Urothelium cell line (cell line): ENCODE measurements around the gene PARD3.
"Not testable (repeated sequence)": the region's sequence is repeated elsewhere in the genome, so short reads cannot be mapped to it uniquely, and the experiment has no call there.

ENCODE experiments used
- DNase-seq: peaks from one replicate; pipeline ENCODE4 v3.0.0; 2011; ENCODE audit warnings: low spot score, mixed read lengths
- FAIRE-seq: peaks from 2 replicates; lab custom pipeline; 2011; peaks lifted over from hg19 to GRCh38; lab: Jason Lieb, UNC

Gene PARD3

DNA sequence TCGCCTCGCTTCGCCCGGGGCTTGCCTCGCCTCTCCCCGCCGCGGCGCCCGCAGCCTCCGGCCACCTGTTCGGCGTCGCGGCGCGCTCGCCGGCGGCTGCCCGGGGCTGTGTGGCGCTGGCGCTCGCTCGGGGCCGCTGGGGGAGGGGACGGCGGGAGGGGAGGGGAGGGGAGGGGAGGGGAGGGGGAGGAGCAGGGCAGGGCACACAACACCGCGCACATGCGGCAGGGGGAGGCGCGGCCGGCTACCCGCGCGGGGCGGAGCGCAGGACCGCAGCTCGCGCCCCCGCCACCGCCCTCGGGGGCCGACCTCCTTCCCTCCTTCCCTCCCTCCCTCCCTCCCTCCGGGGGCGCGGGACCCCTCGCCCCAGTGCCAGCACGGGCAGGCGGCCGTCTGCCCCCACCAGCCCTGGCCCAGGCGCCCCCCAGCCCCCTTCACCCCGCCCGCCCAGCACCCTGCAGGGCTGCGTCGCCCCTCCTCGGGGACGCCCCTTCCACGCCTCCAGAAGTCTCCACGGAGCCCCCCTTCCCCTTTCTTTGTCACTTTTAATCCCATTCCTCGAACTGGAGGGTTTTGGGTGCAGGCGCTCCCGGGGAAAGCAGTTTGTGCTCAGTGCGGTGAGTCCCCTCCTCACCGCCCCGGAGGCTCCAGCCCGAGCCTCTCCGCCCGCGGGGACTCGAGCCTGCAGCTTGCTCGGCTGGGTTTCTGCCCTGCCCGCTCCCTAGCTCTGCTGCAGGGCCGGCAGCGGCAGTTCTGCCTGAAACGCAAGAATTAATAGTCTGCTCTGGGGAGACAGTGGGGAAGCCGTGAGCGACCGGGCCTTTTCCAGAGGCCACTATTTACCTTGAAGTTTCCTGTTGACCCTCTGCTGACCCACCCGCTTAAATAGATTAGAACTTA lies at the start of gene PARD3:
Gene PARD3 (minus strand): TSS at position 112 of the 900 bp plus-strand sequence. CDS start 301 bp downstream, outside the sequence.
- peak; percentile 92 for DNase-seq
- peak; percentile 95 for FAIRE-seq

DNA sequence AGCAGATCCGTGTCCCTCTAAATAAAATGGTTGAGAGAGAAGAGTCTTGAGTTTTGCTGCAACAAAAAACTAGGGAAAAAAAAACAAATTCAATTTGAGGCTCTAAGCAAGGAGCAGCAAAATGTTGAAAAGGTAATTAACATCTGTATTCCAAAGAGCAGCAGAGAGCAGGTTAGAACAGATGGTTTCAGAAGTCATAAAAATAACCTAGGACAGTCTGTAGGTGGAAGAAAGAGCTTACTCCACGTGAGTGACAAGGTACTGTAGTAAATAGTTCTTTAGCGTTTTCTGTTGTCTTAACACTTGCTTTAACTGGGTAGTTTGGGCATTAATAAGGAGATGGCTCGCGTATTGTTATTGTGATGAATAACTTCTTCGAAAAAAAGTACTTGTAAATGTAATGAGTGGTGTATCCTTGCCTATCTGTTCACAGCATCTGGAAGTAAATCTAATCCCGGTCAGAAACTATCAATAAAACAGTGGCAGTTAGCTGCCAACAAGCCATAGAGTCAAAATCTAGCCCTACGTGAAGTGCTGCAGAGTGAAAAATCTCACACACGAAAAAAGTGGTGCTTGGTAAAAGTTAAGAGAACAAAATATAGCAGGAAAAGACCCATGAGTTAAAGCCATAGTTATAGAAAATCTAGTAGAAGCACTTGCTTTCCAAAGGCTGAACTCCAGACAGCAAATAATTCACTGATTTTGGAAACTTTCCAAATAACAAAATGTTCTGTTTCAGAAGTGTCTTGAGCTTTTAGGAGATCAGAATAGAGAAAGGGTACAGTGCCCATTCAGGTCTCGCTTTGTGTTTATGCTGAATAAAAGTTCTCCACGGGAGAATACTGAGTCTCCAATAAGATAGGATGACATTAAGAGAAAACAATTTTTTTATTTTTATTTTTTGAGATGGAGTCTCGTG lies 49.3 kb upstream of the PARD3 start:
- no peak for DNase-seq
- FAIRE-seq: no peak

DNA sequence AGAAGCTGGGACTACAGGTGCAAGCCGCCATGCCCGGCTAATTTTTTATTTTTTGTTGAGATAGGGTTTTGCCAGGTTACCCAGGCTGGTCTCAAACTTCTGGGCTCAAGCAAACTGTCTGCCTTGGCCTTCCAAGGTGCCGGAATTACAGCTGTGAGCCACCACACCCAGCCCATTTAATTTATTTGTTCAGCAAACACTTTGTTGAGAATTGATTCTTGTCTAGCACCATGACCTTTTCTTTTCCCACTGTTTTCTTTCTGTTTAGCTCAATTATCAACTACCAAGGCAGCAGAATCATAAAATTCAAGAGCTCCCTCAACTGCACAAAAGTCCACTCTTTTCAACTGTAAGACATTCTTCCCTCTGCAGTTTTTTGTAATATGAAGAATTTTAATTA lies 47.8 kb upstream of the PARD3 start:
- DNase-seq (no peak), FAIRE-seq (no peak)

DNA sequence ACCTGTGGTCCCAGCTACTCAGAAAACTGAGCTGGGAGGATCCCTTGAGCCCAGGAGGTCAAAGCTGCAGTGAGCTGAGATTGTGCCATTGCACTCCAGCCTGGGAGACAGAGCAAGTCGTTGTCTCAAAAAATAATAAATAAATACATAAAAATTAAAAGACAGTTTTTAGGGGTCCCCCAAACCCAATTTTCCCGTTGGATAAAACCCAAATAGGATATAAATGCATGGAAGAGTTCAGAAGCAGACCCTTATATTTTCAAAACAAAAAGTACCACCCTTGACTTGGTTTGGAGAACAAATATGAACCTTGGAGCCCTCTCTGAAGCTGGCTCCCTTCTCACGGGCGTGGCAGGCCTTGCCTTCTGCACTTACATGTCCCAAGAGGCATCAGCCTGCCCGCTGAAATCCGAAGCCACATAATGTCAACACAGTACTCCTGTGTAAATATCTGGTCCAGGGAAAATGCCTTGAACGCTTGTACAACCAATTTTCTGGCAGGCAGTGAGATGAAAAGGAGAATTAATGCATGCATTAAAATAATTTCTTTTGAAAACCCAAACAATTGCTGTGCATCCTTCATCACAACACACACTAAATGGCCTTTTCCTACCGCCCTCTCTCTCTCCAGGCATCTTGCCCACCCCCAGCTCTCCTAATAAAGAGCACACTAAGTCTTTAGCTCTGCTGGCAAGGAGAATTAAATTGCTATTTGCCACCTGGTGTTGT lies 46.4 kb upstream of the PARD3 start:
- FAIRE-seq (no peak), DNase-seq (no peak)

DNA sequence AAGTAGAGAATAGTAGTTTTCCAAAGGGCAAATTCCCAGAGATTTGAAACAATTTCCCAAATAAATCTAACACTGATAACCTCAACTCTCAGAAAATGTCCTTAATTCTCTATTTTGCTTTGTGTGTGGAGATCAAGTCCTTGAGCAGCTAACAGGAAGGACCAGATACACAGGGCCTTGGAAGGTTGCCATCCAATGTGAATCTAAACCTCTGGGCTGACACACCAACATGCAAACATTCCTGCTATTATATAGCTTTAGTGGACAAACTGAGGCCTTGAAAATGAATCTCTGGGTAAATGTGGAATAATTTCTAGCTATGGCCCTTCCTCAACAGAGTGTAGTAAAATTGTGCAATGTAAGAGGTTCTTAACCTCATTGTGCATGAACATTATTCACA lies 44.1 kb upstream of the PARD3 start:
- FAIRE-seq: no peak
- no peak for DNase-seq

DNA sequence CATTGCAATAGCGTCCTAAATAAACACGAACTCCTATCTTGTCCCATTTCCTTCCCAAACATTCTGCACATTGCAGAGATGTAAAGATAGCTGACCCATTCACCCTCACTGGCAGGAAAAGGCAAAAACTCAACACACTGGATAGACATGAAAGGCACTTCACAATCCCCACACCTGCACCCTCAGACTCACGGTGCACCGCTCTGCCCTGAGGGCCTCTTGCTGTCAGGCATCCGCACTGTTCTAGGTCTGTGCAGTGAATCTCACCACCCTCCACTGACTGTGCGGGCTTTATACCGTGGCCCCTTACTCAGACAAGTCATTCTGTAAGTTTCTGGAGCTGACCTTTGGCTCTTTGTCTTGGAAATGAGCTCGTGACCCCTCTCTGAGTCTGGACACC lies 42.9 kb upstream of the PARD3 start:
- no peak for FAIRE-seq

DNA sequence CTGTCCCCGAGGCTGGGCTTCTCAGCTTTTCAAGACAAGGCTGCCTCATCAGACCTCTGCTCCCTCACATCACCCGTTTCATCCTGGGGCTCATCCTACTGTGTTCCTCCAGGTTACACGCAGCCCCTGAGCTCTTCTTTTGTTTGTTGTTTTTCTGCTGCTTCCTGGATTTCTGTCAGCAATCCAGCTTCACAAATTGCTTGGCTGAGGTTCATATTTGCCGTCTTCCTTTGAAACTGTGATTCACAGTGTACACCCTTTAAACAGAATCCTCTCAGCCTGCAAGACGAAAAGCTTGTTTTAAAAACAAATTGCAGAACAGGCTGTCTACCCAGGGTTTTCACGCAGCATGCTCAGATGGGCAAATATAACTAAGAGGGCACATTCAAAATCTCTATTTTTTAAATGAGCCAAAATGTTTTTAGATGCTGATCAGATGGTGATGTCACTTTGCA lies 39.1 kb upstream of the PARD3 start:
- no peak for DNase-seq
- FAIRE-seq: no peak

More for the DNA sequence above, 42.9 kb upstream of the PARD3 start:
- no peak for DNase-seq

DNA sequence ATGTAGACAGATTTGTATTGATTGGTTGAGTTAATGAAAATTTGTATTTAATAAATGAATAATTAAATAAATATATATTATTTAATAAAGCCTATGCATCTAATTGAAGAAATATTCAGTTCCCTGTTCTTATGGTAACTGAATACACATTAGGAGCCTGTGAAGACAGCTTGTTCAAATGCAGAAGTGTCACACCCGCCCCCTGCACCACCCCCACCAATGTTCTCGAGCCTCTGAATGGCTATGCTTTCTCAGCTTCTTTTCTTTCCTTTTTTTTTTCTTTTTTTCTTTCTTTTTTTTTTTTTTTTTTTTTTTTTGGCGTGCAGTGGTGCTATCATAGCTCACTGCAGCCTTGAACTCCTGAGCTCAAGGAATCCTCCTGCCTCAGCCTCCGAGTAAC lies 38.3 kb upstream of the PARD3 start:
- no peak for FAIRE-seq
- no peak for DNase-seq

DNA sequence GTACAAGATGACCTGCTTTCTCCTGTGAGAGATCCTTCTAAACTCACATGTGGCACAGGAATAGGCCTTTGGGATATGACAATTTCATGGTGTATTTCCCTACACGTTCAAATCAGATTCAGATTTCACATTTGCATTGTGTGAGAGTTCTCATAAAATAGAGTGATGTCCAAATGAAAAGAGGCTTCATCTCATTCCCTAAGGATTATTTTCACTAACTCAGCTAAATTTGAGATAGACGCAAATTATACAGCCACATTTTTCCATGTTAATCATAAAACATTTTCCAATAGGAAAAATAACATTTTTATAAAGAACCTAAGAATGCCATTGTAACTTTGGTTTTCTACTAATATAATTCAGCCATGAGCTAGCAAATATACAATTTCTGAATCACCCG lies 35.5 kb upstream of the PARD3 start:
- FAIRE-seq: no peak

DNA sequence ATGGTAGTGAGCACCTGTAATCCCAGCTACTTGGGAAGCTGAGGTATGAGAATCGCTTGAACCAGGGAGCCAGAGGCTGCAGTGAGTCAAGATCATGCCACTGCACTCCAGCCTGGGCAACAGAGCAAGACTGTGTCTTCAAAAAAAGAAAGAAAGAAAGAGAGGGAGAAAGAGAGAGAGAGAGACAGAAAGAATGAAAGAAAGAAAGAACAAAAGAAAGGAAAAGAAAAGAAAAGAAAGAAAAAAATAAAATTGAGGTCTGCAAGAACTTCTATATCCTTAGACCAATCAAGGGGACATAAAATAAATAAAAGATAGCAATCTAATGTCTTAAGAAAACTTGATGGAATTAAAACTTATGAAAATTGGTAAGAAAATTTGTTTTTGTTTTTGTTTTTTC lies 34.9 kb upstream of the PARD3 start:
- DNase-seq (no peak), FAIRE-seq (no peak)

More for the DNA sequence above, 35.5 kb upstream of the PARD3 start:
- no peak for DNase-seq

DNA sequence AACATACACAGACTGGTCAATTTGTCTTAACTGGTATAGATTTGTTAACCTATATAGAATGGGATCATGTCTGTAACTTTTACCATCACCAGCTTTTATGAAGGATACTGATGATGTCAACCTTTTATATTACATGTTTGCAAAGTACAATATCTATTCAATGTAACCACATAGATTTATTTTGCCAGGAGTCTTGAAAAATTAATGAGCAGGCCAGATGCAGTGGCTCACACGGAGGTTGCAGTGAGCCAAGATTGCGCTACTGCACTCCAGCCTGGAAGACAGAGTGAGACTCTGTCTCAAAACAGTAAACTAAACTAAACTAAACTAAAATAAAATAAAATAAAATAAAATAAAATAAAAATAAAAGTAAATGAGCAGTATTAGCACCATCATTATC lies 30.0 kb upstream of the PARD3 start:
- no peak for FAIRE-seq
- DNase-seq: no peak

DNA sequence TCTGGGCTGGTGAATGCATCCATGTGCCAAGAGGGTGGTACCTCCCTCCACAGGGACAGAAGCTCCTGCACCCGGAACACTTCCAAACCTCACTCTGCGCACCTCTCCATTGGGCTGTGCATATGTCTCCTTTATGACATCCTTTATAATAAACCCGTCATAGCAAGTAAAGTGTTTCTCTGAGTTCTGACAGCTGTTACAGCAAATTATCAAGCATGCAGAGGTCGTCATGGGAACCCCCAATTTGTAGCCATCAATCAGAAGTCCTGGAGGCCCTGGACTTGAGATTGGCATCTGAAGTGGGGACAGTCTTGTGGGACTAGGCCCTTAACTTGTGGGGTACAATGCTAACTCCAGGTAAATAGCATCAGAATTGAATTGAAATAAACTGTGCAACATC lies 29.4 kb upstream of the PARD3 start:
- DNase-seq (no peak), FAIRE-seq (no peak)

DNA sequence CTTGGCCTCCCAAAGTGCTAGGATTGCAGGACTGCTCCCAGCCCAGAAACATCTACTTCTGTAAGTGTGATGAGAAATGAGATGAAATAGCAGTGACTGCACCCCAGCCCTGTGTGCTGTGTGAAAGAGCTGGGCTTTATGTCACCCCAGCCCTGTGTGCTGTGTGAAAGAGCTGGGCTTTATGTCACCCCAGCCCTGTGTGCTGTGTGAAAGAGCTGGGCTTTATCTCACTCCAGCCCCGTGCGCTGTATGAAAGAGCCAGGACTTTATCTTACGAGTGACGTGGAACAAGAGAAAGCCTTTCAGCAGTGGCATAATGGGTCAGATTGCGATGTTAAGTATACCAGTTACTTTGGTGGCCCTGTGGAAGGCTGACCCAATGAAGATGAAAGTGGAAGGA lies 28.4 kb upstream of the PARD3 start:
- FAIRE-seq, DNase-seq: not testable (repeated sequence)

DNA sequence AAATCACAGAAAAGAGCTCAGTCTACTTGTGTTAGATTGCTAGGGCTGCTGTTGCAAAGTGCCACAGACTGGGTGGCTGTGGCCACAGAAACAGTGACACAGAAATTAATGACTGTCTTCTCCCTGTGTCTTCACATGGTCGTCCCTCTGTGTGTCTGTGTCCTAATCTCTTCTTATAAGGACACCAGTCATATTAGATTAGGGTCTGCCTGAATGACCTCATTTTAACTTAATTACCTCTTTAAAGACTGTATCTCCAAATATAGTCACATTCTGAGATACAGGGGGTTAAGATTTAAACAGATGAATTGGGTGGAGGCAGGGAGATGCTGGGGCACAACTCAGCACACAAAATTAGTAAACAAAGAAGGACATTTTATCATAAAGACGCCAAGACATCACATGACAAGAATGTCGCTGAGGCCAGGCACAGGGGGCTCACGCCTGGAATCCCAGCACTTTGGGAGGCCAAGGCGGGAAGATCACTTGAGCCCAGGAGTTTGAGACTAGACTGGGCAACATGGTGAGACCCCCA lies 23.3 kb upstream of the PARD3 start:
- FAIRE-seq: no peak
- DNase-seq: no peak

DNA sequence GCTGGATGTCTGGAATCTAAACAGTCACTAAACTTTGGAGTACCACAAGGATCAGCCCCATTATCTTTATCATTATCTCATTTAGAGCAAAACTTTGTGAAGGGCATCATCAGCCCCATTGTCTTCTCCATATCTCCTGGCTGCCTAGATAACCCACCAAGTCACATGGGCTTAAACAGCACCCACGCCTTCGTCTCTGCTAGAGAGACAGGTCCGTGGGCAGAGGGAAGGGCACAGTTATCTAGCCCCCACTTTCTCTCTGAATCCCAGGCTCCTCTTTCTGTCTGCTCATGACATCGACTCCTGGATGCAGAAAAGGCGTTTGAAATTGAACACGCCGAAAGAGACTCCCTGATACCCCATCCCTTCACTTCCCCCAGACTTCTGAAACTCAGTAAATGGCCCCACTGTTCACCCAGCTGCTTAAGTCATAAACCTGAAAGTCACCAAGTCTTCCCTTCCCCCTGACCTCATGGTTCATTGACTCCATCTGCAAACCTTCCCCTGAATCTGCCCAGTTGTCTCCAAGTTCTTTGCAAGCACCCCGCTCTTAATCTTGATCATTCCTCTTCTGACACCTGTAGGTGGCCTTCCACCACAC lies 20.9 kb upstream of the PARD3 start:
- DNase-seq: no peak
- FAIRE-seq: no peak

DNA sequence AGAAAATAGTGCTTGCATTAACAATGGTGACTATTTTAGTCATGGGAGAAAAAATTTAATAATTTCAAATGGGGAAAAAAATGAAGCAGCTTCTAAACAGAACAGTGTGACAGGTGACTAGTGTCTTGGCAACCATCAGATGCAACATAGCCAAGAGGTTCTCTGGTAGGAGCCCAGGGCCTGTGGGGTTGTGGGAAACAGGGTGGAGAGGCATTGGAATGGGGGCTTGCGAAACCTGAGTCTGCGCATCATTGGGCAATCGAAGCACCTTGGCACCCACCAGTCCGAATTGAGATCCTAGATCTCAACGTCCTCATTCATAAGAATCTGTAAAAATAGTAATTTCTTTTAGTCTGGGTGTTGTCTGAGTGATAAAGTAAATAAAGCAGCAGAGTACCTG lies 19.2 kb upstream of the PARD3 start:
- DNase-seq (no peak), FAIRE-seq (no peak)

DNA sequence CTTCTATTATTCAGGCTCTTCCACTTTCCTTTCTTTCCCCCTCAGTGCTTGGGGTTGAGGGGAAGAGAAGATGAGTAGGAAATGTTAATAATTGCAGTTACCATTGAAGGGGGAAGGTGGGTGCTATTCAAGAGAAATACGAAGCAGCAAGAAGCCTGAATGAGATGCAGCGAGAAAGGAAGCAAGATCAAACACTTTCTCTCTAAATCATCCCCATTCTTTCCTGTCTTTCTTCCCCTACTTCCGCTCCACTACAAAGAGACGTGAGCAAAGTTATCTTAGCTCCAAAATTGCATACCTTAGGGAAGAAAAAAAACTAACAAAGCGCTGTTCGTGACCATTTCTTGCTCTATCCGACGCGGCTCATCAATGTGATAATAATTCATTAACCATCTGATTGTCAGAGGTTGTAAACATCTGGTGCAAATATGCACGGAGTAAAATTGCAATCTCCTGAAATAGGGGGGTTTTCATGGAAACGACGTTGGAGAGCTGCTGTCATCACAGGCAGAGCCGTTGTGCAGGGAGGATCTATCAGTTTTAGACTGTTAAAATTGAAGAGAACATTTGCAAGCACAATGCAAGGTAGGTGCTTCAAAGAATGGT lies 15.2 kb upstream of the PARD3 start:
- FAIRE-seq (no peak), DNase-seq (no peak)

DNA sequence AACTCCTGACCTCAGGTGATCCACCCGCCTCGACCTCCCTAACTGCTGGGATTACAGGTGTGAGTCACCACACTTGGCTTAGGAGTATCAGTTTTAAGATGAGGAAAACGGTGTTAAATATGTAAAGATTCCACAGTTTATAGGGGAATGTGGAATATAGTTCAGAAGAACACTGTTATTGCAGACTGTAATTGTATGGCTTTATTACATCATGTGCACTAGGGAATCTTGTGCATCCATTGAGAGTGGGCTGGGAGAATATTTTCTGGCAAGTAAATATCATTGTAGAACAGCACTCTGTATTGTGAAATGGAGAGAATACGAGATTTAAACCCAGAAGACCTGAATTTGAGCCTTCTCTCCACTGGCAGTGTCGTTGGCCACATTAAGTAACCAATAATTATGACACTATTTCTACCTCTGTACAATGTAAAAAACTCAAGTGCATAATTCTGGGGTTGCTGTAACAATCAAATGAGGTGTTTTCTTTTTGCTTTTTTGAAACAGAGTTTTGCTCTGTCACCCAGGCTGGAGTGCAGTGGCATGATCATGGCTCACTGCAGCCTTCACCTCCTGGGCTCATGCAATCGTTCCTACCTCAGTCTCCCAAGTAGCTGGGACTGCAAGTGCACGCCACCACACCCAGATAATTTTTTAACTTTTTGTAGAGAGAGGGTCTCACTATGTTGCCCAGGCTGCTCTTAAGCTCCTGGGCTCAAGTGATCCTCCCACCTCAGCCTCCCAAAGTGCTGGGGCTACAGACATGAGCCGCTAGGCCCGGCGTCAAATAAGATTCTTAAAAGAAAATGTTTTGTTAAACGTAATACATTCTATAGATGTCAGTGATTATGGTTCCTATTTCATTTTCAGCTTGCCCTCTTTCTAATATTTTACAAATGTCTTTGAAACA lies 12.0 kb upstream of the PARD3 start:
- no peak for DNase-seq
- no peak for FAIRE-seq

DNA sequence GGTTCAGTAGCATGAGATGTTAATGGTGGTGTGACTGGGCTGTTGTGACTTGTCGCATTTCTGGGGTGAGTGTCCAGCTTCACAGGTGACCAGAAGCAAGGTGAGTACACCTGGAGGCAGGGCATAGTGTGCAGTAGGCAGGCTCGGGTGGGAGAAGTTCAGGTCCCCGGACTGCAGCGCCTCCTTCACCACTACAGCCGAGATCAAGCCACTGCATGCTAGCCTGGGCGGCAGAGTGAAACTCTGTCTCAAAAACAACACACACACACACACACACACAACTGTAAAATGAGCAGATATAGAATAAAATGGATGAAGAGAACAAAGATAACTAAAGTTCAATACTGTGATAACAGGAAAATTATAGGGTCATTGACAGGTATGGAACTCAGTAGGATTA lies 11.1 kb upstream of the PARD3 start:
- no peak for FAIRE-seq
- no peak for DNase-seq
